Middle frontal gyrus (tissue), 1 donor: ENCODE measurements around the gene MGAT5.

Experiments used
- DNase-seq: peaks from one replicate; pipeline ENCODE4 v3.0.0-alpha.2; 2015; ENCODE audit warnings: low spot score; ENCODE audit errors: extremely low spot score

The MGAT5 gene

DNA sequence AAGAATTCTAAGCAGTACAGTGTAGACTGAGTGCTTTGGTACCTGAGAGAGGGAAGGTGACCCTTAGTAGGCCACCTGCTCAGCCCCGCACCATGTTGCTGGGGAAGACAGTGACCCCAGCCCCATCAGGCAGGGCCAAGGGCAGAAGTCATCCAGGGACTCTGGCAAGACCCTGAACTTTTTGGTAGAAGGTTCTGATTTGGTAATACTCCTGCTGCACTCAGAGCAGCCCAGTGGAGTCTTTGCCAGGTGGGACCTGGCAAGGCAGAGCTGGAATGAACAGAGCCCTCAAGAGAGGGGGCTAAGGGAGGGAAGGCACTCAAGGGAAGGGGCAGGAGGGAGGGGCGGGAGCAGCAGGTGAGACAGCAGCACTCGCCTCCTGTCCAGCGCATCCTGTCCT lies 191.2 kb downstream of the MGAT5 start:
- no peak for DNase-seq

DNA sequence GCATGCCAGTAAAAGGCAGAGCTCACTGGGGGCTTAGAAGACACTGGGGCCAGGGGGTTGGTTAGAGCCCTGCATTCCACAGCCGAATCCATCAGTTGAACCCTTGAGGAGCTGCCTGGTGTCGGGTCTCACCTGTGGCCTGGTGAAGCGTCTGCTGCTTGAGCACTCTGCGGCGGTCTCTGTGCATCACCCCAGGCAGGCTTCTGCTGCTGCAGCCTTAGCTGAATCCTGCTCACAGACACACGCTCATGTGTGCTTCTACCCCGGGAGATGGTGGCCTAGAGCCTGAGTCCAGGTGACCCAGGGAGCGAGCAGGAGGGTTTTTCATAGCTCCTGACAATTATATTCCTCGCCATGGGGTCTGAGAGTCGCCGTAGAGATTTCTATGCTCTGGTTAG lies 192.1 kb downstream of the MGAT5 start:
- DNase-seq = no peak

DNA sequence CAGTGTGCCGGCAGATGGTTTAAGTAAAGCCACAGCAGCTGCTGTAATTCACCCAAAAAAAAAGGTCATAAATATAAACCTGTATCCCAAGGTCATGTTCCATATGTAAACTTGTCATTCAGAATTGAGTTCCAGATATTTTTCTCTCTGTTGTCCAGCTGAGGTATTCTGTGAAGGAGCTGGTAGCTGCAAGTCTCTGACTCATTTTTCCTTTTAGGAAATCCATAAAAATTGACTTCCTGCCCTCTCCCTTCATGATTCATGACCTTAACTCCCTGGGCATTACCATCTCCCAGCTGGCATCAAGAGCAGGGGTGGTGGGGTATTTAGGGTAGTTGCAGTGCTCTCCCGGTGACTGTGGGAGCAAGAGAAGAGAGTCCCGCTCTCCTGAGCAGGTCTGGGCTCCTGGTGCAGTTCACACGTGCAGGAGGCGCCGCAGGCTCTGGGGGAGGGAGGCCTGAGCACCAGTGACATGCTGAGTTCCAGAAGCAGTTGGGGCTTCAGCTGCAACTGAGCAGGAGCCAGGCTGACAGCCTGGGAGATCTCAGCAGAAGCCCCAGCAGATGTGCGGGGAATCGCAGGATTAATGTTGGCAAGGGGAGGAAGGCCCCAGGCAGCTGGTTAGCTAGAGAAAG lies 192.6 kb downstream of the MGAT5 start:
- no peak for DNase-seq

DNA sequence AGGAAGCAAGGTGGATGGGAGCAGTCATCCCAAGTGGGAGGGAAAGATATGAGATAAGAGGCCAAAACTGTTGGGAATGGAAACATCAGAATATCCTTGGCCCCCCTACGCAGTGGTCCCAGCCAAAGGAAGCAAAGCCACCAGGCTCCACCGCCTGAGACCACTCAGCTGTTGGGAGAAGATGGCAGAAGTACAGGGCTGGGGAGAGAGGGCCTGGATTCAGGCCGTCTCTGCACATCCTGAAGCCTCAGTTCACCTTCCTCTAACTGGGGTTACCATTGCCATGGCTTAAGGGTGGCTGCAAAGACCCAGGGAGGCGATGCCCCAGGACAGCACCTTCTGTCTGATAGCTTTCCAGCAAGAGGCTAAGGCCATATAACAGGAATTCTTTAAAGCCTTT lies 193.8 kb downstream of the MGAT5 start:
- DNase-seq = no peak

DNA sequence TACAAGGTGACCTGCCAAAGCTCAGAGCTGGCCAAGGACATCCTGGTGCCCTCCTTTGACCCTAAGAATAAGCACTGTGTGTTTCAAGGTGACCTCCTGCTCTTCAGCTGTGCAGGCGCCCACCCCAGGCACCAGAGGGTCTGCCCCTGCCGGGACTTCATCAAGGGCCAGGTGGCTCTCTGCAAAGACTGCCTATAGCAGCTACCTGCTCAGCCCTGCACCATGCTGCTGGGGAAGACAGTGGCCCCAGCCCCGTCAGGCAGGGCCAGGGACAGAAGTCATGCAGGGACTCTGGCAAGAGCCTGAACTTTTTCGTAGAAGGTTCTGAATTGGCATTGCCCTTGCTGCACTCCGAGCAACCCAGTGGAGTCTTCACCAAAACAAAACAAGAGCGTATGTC lies 194.8 kb downstream of the MGAT5 start:
- no peak for DNase-seq

DNA sequence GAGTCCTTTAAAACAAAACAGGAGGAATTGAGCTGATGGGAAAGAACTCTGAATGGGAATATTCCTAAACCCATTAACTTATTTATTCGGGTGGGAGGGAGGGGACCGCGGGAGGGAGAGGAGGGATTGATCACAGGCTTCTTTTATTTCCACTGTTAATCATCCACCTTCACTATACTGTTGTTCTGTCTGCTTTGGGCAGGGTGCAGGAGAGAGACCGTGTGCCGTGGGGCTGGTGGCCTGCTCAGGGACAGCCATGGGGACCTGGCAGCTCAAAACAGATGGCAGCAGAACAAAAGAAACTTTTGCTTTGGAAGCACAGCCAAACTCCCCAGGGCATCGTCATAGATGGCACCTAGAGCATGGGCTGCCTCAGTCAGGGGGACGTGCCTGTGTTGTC lies 195.3 kb downstream of the MGAT5 start:
- DNase-seq = no peak

DNA sequence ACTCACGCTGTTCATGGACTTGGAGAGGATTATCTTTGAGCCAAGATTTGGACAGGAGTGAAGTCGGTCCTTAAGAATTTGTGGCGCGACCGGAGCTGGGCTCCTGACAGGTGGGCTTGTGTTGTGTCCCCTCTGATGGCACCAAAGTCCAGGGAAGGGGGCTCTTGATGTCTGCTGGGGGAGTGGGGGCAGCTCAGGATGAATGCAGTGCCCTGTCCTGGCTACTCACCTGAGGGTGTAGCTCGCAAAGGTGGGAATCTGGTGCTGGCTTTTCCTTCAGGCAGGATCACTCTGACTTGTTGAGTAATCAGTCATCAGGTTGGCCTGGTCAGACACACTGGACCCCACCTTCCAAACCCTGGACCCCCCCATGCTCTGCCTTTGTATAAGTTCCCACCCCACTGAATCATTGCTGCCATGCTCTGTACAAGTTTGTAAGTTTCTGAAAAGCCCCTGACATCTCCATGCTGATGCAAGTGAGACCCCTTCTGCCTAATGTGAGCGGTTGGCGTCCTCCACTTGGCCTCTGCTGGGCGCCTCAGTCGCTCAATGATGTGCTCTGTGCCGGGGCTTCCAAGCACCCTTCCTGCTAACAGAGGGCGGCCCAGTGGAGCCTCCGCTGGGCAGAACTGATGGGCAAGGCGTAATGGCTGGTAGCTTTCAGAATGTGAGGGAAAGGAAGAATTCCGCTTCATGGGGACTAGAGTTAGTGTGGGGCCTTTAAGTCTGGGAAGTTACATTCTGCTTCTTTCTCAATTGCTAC lies 196.1 kb downstream of the MGAT5 start:
- DNase-seq = no peak

DNA sequence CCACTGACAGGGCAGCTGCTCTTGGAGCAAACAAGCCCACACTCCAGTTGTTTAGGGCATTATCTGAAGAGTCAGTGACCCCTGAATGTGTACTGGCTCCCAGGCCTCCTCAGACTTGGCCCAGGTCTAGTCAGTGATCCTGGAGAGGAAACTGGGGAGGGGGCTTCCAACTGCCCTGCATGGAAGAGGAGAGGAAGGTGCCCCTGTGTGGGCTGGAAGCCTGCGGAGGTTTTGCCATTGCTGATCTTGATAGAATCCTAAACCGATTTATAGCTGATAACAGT lies 197.4 kb downstream of the MGAT5 start:
- no peak for DNase-seq

DNA sequence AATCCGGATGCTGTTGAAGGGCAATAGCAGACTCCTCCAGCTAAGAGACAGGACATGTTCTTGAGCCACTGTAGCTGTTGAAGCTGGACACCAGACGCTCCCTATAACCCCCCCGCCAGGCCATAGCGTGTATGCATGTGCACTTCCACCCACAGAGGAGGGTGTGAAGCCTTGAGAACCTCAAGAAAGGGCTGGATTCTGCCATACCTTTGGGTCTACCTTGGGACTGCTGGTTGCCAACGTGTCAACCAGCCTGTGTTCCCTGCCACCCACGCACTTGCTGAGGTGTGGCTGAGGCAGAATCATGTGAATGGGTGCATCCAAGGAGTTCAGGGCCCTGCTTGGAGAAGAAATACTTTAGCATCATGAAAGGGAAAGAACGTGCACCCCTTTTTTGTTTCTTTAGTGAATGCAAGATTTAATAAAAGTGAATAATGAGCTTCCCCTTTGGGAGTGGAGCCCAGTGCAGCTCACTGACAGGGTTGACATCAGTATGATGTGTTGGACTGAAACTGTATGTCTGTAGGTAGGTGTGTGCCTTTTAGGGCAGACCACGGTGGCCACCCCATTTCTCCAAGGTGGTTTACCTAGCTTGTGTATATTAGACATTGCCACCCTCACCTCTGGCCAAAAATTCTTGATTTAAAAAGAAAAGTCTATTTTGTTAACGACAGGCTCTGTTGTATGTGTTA lies 198.3 kb downstream of the MGAT5 start:
- no peak for DNase-seq

DNA sequence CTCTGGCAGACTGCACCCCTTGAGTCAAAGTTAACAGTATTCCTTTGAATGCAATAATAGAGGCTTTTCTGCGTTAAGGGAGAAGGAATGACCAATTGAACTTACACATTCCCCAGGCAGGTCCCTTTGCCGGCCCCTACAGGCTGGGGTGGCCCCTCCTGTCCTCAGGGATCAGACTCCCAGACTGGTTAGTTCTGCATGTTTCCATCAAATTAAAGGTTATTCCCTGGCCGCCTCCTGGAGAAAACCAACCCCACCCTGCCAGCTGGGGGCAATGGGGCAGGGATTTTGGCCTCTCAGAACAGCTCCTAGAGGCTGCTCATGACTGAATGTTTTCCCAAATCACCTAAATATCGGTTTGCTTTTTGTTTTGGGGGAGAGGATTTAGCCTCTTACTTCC lies 199.6 kb downstream of the MGAT5 start:
- DNase-seq = no peak

DNA sequence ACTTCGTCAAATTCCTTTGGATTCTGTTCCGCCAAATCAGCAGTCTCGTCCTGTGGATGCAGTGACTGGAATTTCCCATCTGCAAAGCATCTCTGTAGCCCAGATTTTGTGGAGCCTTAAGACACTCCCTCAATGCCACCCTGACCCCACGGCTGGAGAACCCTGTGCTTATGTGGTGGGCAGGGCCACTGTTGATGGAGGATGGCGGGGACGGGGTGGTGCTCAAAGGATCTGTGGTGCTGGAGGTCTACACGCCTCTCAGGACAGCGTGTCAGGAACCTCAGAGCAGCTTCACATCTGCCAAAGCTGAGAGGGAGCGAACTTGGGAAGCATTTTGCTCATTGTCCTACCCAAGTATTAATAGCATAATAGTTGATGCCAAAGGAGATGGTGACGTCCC lies 200.1 kb downstream of the MGAT5 start:
- DNase-seq = no peak

DNA sequence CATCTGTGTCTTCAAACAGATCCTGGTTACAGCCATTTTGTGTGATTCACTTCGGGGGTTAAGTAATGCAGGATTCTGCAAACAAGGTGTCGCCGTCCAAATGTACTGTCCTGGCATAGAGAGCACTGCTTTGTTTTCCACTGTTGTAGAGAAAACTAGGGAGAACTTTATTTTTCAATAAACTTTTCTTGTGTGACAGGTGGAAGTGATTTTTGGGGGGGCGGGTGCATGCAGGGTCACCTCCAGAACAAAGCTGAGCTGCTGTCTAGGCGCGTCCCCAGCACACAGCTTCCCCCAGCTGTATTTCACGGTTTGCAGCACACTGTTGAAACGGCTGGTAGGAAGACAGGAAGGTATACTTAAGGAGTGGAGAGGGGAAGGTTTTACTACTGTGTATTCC lies 200.6 kb downstream of the MGAT5 start:
- no peak for DNase-seq

DNA sequence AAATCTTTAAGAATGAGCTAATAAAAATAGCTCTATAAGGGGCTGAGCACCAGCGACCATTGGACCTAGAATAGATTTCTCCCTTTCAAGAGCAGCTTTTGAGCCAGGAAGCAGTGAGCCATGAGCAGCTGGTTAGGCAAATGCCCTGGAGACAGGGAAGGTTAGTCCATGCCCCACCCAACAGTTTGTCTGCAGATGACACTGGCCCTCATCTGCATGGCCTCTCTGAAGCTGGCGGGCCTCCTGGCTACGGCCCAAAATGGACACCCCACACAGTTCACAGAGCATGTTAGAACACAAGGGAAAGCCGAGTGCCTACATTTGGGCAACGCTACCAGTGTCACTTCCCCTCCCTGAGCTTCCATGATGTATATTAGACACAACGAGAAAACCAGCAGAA lies 201.1 kb downstream of the MGAT5 start:
- DNase-seq = no peak

DNA sequence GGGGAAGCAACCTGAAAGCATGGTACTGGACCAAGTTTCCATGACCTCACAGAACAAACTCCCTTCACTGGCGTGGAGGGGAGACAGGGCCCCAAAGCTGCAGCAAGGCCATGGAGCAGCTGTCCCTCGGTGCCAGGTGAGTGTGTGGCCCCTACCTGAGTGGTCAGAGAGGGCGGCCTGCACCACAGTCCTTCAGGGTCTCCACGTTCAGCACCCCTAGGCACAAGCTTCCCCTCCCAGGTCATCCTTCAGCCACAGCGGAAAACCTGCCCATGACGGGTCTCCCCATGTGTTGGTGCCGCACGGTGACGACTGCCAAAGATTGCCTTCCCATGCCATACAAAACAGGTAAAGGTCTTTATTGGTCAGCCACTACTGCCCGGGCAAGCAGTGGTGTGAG lies 201.6 kb downstream of the MGAT5 start:
- DNase-seq = no peak

DNA sequence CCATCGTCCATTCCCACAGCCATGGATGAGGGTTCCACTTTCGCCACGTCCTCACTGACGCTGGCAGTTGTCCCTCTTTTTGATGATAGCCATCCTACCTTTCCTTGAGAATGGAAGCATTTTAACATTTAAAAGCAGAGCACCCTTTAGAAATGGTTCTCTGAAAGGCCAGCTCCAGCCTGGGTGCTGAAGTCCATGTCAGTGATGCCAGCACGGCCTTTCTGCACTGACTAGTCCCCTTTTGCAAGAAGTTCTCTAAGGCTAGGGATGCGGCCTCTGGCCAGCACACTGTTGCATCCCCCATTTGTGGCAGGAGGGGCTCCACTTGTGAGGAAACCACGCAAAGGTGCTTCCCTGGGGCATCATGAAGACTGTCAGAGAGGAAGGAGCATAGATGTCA lies 203.5 kb downstream of the MGAT5 start:
- DNase-seq = no peak

DNA sequence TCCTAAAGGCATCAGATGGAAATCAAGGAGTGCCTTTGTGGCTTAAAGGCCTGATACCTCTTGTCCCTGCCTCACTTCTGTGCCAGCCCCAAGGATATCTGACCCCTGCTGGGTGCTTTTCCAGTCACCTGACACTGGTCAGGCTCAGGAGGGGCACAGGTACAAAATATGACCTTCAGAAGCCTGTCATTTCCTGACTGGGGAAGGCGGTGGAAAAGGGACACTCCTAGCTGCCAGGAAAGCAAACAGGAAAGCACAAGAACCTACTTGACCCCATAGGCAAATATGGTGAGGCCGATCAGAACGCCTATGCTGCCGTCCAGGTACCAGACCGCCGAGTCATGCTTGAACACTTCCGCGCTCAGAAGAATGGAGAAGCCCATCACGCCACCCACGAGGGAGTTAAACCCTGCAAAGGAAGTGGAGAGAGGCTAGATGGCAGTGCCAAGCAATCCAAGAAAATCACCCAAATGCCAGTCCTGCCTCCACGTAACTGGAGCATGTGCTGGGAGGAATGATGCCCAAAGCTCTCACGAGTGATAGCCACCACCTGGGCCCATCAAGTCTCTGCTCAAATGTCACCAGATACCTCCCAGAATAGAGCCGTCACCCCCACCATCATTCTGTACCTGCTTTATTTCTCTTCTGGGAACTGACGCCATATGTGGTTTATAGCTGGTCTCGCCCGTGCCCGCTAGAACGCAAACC lies 204.0 kb downstream of the MGAT5 start:
- no peak for DNase-seq

DNA sequence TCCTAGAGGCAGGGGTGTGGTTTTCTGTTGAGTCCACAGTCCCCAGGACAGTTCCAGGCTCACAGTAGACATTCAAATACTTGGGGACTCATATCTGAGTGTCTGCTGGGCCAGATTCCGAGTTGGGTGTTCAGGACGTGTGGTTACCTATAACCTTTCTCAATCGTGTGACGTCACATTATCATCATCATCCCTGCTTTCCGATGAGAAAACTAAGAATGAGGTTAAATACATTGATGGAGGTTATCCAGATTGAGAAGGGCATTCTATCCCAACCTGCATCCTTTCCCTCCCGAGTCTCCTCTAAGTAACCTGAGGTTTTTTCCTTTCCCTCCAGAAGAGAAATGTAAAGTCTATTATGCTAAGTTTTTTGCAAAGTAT lies 204.6 kb downstream of the MGAT5 start:
- DNase-seq = no peak

DNA sequence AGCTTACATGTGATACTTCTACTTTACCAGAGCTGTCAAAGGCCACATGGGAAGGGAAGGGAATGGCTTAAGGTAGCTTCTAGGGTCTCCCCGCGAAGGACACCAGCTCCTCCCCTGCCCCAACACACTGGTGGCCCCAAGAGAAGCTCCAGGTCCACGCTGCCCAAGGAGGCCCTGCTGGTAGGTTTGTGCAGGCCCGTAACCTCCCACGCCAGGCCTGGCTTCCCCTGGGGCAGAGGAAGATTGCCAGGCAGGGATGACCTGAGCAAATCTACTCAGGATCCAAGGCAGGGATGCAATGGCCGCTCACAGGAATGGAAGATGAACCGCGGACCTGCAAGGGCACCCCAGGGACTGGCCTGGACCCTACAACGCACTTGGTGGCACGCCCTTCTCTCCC lies 205.1 kb downstream of the MGAT5 start:
- no peak for DNase-seq

DNA sequence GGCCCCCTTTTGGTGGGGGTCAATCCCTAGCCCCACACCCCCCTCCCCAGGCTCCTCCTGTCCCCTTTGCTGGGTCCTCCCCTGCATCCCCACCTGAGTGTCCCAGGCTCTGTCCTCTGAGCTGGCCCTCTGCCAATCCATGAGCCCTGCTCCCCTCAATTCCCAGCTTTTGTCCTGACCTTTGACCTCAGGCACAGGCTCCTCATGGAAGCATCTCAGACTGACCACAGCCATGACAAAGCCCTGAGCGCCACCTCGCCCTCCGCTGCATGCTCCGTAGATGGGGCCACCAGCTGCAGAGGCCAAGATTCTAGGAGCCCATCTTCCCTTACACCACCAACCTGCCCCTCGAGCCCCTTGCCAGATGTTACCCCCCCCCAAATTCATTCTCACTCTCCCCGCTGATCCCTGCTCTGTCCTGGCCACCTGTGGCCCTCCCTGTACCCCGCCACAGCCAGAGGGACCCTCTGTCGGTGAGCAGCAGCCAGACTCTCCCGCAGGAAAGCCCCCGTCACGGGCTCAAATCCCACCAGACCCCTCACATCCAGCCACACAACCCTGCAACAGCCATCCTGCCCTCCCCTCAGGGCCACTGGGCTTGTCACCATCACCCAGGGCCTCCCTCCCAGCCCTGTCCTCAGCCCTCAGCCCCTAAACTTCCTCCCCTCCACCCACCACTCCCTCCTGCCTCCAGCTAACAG lies 206.0 kb downstream of the MGAT5 start:
- DNase-seq = no peak

DNA sequence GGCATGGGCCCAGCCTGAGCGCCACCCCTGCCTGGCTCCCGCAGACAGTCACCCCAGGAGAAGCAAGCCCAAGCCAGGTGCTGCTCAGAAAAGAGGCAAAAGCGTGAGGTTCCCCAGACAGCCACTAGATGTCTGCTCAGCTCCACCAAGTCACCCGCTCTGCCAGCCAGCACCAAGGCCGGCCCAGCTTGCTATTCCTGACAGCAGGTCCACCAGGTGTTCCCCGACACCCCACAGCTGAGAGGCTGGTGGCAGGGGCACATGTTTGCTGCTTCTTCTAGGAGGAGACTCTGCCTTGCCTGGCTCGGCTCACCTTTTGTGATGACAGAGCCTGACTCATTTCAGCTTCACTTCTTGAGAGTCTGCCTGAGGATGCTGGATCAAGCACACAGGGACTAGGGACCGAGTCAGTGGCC lies 206.7 kb downstream of the MGAT5 start:
- peak; percentile 58 for DNase-seq

DNA sequence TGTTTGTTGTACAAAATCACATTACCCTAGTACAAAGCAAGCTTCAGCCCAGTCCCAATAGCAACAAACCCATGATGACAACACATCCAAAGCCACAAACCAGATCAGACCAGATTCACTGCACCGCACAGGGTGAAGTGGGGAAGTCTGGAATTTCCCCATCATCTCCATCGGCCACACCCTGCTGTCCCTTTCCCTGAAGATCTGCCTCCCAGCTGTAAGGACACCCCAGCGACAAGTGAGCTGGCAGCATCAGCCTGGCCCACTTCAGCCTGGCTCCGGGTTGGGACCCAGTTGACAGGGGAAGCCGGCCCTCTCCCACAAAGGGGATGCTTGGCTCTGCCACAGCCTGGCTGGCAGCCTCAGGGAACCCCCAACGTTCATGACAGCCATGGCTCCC lies 207.6 kb downstream of the MGAT5 start:
- DNase-seq = no peak

DNA sequence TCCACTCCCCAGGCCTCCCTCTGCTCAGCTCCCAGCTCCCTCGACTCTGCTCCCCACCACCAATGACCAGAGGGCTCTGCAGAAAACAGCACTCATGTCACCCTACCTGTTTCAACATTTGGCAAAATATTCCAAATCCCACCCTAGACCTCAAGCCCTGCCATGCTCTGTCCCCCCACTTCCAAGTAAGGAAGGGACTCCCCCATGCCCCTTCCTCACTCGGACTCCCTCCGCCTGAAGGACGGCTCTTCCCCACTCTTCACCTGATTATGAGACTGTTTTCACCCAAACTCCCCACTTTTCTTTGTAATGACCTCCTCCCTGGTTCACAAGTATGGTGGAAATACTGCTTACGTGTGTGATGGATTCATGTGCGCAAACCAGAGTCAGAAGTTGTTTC lies 208.4 kb downstream of the MGAT5 start:
- no peak for DNase-seq
